ENCODE data around the gene CCDC88B.

Gene CCDC88B

GRCh38 chr11:64385945-64386704 lies 46.1 kb downstream of the CCDC88B start:
- no peak for DNase-seq

GRCh38 chr11:64387916-64388315 lies 47.9 kb downstream of the CCDC88B start:
- no peak for DNase-seq

GRCh38 chr11:64388894-64389293 lies 48.9 kb downstream of the CCDC88B start:
- DNase-seq = no peak

- no peak for DNase-seq
These were observed 49.8 kb downstream of the CCDC88B start for GRCh38 chr11:64389851-64390250.

GRCh38 chr11:64390558-64390957 lies 50.6 kb downstream of the CCDC88B start:
- DNase-seq = no peak

GRCh38 chr11:64391839-64392238 lies 51.8 kb downstream of the CCDC88B start:
- no peak for DNase-seq

- DNase-seq = no peak
These were observed 55.6 kb downstream of the CCDC88B start for GRCh38 chr11:64395545-64396078.

- no peak for DNase-seq
These were observed 56.1 kb downstream of the CCDC88B start for GRCh38 chr11:64396079-64396591.

- no peak for DNase-seq
These were observed 60.1 kb downstream of the CCDC88B start for GRCh38 chr11:64400102-64400501.

GRCh38 chr11:64400667-64401066 lies 60.7 kb downstream of the CCDC88B start:
- DNase-seq = no peak

GRCh38 chr11:64401775-64402174 lies 61.8 kb downstream of the CCDC88B start:
- DNase-seq = no peak

- no peak for DNase-seq
These were observed 63.1 kb downstream of the CCDC88B start for GRCh38 chr11:64403106-64403505.

- no peak for DNase-seq
These were observed 66.4 kb downstream of the CCDC88B start for GRCh38 chr11:64406221-64406946.
